ENCODE results near the gene ZNF41.

GRCh38 chrX:47482512-47483305 lies at the start of gene ZNF41:
- TF ChIP-seq, protein P1, sequence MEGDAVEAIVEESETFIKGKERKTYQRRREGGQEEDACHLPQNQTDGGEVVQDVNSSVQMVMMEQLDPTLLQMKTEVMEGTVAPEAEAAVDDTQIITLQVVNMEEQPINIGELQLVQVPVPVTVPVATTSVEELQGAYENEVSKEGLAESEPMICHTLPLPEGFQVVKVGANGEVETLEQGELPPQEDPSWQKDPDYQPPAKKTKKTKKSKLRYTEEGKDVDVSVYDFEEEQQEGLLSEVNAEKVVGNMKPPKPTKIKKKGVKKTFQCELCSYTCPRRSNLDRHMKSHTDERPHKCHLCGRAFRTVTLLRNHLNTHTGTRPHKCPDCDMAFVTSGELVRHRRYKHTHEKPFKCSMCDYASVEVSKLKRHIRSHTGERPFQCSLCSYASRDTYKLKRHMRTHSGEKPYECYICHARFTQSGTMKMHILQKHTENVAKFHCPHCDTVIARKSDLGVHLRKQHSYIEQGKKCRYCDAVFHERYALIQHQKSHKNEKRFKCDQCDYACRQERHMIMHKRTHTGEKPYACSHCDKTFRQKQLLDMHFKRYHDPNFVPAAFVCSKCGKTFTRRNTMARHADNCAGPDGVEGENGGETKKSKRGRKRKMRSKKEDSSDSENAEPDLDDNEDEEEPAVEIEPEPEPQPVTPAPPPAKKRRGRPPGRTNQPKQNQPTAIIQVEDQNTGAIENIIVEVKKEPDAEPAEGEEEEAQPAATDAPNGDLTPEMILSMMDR (IDR thresholded peaks at IDR 0.05), result no peak
- TF ChIP-seq EP300 (IDR thresholded peaks at IDR 0.05), result no peak
